BJ (cell line): ENCODE data around the gene BRMS1. TPM values are rescaled to one million over a fixed set of nuclear protein-coding genes. Genes with fewer than 3 reads are reported as not detected.

Experiments
- CTCF ChIA-PET: fragments of 350-600 bp; formaldehyde crosslinking; extraction: SDS; loops from one replicate; lab custom pipeline; 2021; ENCODE audit warnings: antibody characterized with exemption, inconsistent platforms; lab: Yijun Ruan, JAX
- POLR2A ChIA-PET: fragments of 300-600 bp; sonication (Branson Sonifier 250); formaldehyde crosslinking; extraction: SDS; loops from one replicate; lab custom pipeline; 2021; ENCODE audit warnings: antibody characterized with exemption; lab: Charles Lee
- DNase-seq: peaks from one replicate; pipeline ENCODE4 v3.0.0-alpha.2; 2011; ENCODE audit warnings: low read depth
- H3K27me3 ChIP-seq: 2 replicates; pipeline ENCODE4 v1.6.0; 2011; ENCODE audit warnings: low read length; ENCODE audit not compliant: control insufficient read depth, insufficient read depth
- H3K36me3 ChIP-seq: 2 replicates; pipeline ENCODE4 v1.5.1; 2011; ENCODE audit warnings: low read length; ENCODE audit not compliant: control insufficient read depth, insufficient read depth
- H3K4me3 ChIP-seq: 2 replicates; pipeline ENCODE4 v1.5.1; 2011; ENCODE audit warnings: low read depth, mild to moderate bottlenecking, control low read depth, low read length
- polyA plus RNA-seq: library from polyadenylated mRNA; depleted of rRNA; stranded (reverse); fragments of >200 nt; gene quantifications from 2 replicates; pipeline ENCODE4 v1.2.3, GENCODE V29; 2011
- TF ChIP-seq, protein P1 (sequence below): IDR thresholded peaks from 2 replicates; pipeline ENCODE4 v1.5.1; 2011; ENCODE audit warnings: low read depth, mild to moderate bottlenecking, control low read depth, inconsistent platforms, low read length, moderate library complexity; ENCODE audit not compliant: insufficient read depth

BRMS1 gene
- polyA plus RNA-seq, 1 experiment: 46.3 TPM

DNA sequence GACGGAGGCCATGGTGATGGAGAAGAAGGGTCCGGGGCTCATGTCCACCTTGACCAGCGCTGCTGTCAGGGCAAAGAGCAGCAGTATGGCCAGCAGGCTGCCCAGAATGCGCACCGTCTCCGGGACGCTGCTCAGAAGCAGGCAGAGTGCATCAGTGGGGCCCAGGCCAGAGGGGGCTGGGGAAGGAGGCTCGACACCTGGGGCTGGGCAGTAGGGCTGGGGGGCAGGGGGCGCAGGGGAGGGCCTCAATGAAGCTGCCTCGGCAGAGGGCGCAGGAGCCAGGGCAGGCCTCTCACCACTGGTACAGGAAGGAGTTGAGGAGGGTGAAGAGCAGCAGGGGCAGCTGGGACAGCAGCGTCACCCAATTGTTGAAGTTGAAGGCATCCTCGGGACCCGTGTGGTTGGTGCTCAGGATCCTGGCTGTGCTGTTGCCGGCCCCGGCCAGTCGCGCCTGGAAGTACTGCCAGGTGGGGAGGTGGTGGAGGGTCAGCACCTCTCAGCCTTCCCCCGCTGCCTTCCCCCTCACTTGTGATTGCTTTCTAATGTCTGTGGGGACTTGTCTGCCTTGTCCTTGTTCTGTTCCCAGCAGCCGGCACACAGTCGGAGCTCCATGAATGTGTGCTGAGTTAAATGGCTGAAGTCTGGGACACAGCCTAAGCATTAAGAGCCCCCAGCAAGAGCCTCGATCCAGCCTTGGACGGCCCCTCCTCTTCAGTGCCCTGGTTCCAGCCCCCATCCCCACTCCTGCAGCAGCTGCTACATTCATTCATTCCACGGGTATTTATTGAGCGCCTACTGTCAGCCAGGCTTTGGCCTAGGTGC is 24.4 kb upstream of the BRMS1 start:
- no peaks in the 10 kb centered on the region for H3K36me3 ChIP-seq
- ChIA-PET POLR2A (no interaction called here), CTCF (interaction anchor here (1.0 to 1.4 kb wide), 3 partner anchors 11 to 86 kb away, joined by 3 to 4 read pairs (median 3); no protein-coding TSS in a partner anchor)
- TF ChIP-seq, protein P1, sequence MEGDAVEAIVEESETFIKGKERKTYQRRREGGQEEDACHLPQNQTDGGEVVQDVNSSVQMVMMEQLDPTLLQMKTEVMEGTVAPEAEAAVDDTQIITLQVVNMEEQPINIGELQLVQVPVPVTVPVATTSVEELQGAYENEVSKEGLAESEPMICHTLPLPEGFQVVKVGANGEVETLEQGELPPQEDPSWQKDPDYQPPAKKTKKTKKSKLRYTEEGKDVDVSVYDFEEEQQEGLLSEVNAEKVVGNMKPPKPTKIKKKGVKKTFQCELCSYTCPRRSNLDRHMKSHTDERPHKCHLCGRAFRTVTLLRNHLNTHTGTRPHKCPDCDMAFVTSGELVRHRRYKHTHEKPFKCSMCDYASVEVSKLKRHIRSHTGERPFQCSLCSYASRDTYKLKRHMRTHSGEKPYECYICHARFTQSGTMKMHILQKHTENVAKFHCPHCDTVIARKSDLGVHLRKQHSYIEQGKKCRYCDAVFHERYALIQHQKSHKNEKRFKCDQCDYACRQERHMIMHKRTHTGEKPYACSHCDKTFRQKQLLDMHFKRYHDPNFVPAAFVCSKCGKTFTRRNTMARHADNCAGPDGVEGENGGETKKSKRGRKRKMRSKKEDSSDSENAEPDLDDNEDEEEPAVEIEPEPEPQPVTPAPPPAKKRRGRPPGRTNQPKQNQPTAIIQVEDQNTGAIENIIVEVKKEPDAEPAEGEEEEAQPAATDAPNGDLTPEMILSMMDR: no peak
- peaks cover 7% of the 10 kb centered on the region; the same call in 1 of the 2 replicates for H3K27me3 ChIP-seq
- no peak for DNase-seq
- H3K4me3 ChIP-seq: no peak overlapping the region

DNA sequence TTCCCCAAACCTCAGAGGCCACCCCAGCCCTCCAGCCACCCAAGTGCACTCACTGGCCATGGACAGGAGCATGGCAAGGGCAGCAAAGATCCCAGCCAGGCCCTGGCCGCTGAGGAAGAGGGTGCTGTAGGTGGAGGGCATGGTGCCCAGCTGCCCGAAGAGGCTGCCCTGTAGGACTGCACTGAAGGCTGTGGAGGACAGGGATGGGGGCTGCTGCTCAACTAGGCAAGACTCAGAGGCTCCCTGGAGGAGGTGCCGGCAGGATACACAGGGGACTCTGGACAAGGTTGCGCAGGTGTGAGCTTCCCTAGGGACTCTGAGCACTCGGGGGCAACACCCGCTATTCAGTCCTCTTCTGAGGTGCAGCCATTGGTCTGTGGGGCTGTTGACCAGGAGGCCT is 23.6 kb upstream of the BRMS1 start:
- peaks cover 5% of the 10 kb centered on the region; the same call in 1 of the 2 replicates for H3K27me3 ChIP-seq
- ChIA-PET POLR2A (no interaction called here), CTCF (interaction anchor here (1.4 kb wide), 1 partner anchor 20 kb away, joined by 3 read pairs; no protein-coding TSS in a partner anchor)
- H3K36me3 ChIP-seq: no peaks in the 10 kb centered on the region
- H3K4me3 ChIP-seq: no peak overlapping the region
- DNase-seq: no peak
- TF ChIP-seq, protein P1: no peak

DNA sequence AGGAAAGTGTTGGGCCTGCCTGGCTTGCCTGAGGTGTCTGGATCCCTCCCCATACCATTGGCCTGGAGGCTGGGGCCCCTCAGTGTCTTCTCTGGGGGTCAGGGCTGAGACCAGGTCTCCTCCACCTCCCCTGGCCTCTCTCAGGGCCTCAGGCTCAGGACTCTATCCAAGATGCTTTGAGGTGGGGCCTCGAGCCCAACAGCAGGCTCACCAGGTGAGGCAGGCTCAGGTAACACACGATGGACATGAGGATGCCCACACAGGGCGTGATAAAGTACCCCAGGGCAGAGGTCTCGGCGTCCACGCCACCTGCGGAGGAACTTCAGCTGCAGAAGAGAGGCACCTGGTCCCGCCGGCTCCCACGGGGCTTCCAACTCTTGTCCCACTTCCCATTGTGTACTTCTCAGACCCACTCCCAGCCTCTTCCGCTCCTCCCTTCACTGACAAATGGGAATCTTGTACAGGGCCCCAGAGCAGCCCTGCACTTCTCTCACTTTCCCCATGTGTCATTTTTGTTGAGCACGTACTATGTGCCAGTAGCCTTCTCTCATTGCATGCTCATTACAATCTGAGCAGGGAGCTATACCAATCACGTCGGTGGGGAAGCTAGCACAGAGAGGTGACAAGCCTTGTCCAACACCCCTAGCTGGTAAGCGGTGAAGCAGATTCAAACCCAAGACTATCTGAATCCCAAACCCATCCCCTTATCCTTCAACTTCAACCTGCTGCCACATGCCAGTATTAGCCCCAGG is 22.8 kb upstream of the BRMS1 start:
- TF ChIP-seq, protein P1: no peak
- ChIA-PET CTCF (interaction anchor here (0.9 to 2.6 kb wide), 5 partner anchors 19 to 56 kb away, joined by 3 to 11 read pairs (median 8); no protein-coding TSS in a partner anchor), POLR2A (no interaction called here)
- H3K4me3 ChIP-seq: no peak overlapping the region
- no peak for DNase-seq
- no peaks in the 10 kb centered on the region for H3K36me3 ChIP-seq
- H3K27me3 ChIP-seq: peaks cover 2% of the 10 kb centered on the region; the same call in 1 of the 2 replicates

DNA sequence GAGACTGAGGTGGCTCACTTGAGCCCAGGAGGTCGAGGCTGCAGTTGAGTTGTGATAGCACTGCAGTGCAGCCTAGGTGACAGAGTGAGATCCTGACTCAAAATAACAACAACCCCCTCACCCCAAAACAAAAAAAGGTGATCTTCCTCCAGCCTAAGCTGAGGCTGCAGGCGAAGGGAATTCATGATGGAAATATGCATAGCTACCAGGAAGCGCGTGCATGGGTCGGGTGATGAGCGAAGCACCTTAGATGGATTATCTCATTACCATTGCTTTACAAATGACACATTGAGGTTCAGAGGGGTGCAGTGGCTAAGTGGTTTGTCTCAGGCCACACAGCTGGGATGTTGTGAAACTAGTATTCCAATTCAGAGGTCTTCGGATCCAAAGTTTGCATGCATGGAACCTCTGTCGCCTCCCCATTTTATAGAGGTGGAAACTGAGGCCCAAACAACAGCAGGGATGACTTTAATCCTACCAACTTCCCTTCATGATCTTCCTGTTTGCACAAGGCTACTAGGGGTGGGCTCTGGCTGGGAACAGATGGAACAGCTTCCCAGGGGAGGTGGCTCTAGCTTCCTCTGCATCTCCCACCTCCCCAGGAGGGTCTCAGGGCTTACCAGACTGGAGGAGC is 22.1 kb upstream of the BRMS1 start:
- no peak overlapping the region for H3K4me3 ChIP-seq
- H3K27me3 ChIP-seq: no peaks in the 10 kb centered on the region
- POLR2A ChIA-PET: no interaction called here
- DNase-seq: no peak
- H3K36me3 ChIP-seq: no peaks in the 10 kb centered on the region
- CTCF ChIA-PET: interaction anchor here (0.8 to 2.6 kb wide), 7 partner anchors 19 to 951 kb away, joined by 3 to 11 read pairs (median 4); no protein-coding TSS in a partner anchor
- TF ChIP-seq, protein P1: no peak
